NOMO-1 treated with DMSO at 0.1 percent for 48 hours (cell line): ENCODE results near the gene MDC1.
"Not testable (repeated sequence)": the region's sequence is repeated elsewhere in the genome, so short reads cannot be mapped to it uniquely, and the experiment has no call there.

Source experiments
- DNase-seq: peaks from one replicate; lab custom pipeline; 2025; ENCODE audit not compliant: unreplicated experiment; lab: John Stamatoyannopoulos, UW

MDC1 gene, protein sequence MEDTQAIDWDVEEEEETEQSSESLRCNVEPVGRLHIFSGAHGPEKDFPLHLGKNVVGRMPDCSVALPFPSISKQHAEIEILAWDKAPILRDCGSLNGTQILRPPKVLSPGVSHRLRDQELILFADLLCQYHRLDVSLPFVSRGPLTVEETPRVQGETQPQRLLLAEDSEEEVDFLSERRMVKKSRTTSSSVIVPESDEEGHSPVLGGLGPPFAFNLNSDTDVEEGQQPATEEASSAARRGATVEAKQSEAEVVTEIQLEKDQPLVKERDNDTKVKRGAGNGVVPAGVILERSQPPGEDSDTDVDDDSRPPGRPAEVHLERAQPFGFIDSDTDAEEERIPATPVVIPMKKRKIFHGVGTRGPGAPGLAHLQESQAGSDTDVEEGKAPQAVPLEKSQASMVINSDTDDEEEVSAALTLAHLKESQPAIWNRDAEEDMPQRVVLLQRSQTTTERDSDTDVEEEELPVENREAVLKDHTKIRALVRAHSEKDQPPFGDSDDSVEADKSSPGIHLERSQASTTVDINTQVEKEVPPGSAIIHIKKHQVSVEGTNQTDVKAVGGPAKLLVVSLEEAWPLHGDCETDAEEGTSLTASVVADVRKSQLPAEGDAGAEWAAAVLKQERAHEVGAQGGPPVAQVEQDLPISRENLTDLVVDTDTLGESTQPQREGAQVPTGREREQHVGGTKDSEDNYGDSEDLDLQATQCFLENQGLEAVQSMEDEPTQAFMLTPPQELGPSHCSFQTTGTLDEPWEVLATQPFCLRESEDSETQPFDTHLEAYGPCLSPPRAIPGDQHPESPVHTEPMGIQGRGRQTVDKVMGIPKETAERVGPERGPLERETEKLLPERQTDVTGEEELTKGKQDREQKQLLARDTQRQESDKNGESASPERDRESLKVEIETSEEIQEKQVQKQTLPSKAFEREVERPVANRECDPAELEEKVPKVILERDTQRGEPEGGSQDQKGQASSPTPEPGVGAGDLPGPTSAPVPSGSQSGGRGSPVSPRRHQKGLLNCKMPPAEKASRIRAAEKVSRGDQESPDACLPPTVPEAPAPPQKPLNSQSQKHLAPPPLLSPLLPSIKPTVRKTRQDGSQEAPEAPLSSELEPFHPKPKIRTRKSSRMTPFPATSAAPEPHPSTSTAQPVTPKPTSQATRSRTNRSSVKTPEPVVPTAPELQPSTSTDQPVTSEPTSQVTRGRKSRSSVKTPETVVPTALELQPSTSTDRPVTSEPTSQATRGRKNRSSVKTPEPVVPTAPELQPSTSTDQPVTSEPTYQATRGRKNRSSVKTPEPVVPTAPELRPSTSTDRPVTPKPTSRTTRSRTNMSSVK (N-terminal part only)

DNA sequence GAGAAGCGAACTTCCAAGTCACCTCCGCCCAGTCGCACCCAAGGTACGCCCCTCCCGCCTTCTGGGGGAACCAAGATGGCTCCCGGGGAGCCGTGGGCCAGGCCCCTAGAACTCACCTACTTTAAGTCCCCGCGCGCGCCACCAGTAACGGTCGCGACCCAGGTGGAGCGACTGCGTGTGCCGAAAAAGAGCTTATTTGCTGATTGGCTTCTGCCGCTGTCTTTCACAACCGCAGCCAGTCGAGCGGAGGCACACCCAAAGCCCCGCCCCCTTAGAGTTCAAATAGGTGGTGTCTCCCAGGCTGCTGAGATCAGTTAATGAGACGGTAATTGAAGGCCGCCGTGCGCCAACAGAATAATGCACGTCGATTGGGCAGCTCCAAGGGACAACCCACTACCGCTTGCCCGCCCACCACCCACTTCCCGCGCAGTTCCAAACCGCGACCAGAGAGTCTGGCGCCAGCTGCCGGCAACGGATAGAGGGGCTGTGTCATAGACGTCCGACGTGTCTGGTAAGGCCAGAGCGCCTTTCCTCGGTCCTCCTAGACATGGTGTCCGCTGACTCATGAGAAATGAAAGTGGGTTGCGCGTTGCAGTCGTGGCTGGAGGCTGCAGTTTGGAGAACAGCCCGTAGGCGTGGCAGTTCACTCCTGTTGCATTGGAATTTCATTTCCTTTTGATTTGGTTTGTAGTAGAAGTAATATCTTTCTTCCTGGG is at the start of gene MDC1:
Gene MDC1, minus strand, starts transcription at position 153 of the 716 bp plus-strand sequence. CDS start 2,106 bp downstream, outside the sequence.
- DNase-seq: peak; percentile 100

GRCh38 chr6:30766461-30767157 is 49.5 kb upstream of the MDC1 start:
- DNase-seq: no peak

- not testable (repeated sequence) for DNase-seq
Measured at GRCh38 chr6:30765495-30765894, 48.4 kb upstream of the MDC1 start.

GRCh38 chr6:30764490-30765043 is 47.5 kb upstream of the MDC1 start:
- not testable (repeated sequence) for DNase-seq

- no peak for DNase-seq
Measured at GRCh38 chr6:30763618-30764489, 46.8 kb upstream of the MDC1 start.

DNA sequence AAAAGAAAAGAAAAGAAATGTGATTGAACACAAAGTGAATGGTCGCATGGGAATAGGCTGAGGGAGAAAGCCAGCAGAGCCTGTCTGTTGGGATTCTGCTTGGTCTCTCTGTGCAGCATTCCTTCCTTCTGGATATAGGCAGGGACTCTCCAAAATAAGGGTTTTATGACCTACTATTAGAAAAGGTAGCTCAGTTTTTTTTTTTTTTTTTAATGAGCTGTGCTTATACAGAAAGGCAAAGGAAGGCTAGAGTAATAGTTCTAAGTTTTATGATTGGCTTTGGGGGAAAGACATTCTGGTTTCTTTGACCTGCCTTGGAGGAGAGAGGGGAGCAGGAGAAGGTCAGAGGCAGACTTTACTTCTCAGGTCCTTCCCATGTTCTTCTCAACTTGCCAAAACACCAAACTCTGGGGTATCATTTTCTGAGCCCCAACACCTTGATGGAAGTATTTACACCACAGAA is 46.1 kb upstream of the MDC1 start:
- DNase-seq: no peak

- no peak for DNase-seq
Measured at GRCh38 chr6:30761791-30762429, 44.8 kb upstream of the MDC1 start.

GRCh38 chr6:30760549-30760948 is 43.5 kb upstream of the MDC1 start:
- DNase-seq: peak; percentile 68

DNA sequence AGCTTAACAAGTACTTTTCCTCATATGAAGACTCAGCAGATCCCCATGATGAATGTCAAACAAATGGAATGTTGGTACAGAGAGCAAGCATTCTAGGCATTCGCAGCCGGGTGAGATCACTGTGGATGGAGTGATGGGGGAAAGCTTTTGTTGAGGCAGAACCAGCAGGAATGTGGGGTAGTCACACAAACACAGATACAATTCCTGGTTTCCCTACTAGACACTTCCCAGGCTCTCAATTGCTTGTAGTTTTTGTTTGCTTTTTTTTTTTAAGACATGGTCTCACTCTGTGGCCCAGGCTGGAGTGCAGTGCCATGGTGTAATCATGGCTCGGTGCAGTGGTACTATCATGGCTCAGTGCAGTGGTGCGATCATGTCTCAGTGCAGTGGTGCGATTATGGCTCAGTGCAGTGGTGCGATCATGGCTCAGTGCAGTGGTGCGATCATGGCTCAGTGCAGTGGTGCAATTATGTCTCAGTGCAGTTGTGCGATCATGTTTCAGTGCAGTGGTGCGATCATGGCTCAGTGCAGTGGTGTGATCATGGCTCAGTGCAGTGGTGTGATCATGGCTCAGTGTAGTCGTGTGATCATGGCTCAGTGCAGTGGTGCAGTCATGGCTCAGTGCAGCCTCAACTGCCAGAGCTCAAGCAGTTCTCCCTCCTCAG is 42.6 kb upstream of the MDC1 start:
- DNase-seq: no peak

- no peak for DNase-seq
Measured at GRCh38 chr6:30757261-30757904, 40.3 kb upstream of the MDC1 start.

GRCh38 chr6:30756405-30757003 is 39.4 kb upstream of the MDC1 start:
- not testable (repeated sequence) for DNase-seq

- DNase-seq: no peak
Measured at GRCh38 chr6:30754631-30755030, 37.5 kb upstream of the MDC1 start.

DNA sequence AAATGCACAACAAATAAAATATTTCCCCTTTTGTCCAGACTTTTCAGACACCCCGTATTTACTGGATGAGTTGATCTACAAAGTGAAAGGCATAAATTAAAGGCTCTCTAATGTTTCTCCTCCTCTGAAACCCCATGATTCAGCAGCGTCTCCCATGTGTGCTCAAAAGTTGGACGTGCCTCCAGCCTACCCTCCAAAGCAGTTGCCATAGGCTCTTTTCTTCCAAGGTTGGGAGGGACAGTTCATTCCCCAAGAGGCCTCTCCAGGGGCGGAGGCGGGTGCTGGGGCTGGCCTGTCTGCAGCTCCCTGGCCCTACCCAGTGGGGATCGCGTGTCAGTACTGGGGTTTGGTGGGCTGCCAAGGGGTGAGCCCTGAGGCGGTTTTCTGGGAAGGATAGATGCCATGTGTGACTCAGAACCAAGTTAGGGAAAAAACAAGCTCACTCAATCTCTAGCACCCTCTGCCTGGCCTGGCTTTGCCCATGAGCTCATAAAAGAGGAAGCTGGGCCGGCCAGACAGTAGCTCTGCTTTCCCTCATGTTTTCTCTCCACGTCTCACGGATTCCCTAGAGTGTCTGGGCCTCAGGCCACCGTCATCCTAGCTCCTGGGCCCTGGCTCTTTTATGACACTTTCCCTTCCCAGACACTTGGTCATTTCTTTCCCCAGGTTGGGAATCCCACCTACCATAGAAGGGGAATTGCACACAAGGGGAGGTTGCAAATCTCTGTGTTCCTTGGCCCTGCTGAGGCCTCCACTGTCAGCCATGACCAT is 35.3 kb upstream of the MDC1 start:
- peak; percentile 41 for DNase-seq

- DNase-seq: peak; percentile 14
Measured at GRCh38 chr6:30750379-30750668, 33.2 kb upstream of the MDC1 start.

- DNase-seq: no peak
Measured at GRCh38 chr6:30749554-30750378, 32.7 kb upstream of the MDC1 start.
